Measurements from ENCODE around the gene ERBB2.
A peak's percentile ranks its signal among the peaks of the same experiment; 100 is the strongest.

ERBB2 gene

DNA sequence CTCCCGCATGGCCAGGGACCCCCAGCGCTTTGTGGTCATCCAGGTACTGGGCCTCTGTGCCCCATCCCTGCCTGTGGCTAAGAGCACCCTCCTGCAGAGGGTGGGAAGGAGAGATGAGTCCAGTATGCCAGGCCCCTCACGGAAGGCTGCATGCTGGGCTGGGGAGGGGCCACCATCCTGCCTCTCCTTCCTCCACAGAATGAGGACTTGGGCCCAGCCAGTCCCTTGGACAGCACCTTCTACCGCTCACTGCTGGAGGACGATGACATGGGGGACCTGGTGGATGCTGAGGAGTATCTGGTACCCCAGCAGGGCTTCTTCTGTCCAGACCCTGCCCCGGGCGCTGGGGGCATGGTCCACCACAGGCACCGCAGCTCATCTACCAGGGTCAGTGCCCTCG lies 26.8 kb downstream of the ERBB2 start:
- no peak for DNase-seq (ENCODE audit: low spot score)

GRCh38 chr17:39727556-39727955 lies 27.7 kb downstream of the ERBB2 start:
- DNase-seq (ENCODE audit: low spot score), result no peak

- DNase-seq (ENCODE audit: low spot score), result no peak
Measured at GRCh38 chr17:39729280-39729851, 29.5 kb downstream of the ERBB2 start.

DNA sequence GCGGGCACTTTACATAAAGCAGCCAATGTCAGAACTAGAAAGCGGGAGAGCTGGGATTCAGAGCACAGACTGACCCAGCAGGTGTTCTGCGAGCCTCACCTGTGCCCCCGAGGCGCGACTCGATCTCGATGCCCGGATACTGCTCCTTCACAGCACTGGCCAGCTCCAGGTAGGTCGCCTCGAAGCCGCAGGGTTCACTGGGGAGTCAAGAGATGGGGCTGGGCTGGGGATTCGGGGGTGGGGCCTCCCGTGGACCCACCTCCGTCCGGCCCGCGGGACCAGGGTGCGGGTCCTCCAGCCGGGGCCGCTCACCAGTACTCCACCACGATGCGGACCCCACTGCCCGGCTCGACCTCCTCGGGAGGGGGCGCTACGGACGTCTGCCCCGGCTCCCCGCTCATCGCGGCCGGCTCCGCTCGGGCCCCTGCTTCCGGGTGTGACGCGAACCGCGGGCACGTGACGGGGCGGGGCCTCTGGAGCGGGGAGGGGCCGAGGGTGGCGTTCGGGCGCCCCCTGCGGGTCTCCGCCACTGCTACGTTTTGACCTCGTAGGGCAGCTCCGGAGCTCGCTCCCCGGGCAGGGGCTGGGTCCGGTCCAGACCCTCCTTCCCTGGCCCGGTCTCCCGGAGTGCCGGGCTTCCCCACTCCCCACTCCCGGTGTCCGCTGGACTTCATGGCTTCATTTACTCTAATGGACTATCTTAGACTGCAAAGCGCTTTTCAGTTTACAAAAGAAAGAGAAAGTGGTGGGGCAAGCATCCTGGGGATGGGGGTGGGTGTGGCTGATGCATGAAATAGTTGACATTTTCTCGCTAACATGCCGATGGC lies 30.4 kb downstream of the ERBB2 start, which contains the start of gene MIEN1:
MIEN1 (minus strand) TSS at position 438 of the 827 bp plus-strand sequence; CDS start at position 401, 37 bp downstream.
- DNase-seq (ENCODE audit: low spot score), result peak; percentile 93

DNA sequence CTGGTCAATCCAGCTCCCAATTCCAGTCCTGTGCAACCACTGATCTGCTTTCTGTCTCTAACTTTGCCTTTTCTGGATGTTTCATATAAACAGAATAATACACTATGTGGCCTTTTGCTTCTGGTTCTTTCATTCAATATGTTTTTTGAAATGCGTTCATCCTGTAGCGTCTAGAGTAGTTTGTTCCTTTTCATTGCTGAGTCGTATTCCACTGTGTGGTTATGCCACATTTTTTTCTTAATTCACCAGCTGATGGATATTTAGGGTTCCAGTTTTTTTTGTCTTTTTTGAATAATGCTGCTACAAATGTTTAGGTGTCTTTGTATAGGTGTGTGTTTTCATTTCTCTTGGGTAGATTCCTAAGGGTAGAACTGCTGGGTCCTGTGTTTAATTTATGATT lies 32.7 kb downstream of the ERBB2 start:
- no peak for DNase-seq (ENCODE audit: low spot score)

DNA sequence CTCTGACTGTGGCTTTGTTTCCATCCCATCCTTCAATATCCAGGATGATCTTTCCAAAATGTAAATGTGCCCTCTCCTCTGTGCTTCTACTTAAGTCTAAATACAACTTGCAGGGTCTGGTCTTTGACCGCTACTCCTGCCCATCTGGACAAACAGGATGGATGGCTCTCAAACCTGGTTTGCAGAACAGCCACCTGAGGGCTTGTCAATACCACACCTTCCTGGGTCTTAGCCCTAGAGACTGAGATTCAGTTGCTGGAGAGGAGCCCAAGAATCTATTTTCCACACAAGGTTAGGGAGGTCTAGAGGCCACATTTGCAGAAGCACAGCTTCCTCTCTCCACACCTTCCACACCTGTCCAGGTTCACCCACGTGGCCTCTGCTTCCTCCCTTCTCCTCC lies 36.0 kb downstream of the ERBB2 start:
- DNase-seq (ENCODE audit: low spot score), result no peak

DNA sequence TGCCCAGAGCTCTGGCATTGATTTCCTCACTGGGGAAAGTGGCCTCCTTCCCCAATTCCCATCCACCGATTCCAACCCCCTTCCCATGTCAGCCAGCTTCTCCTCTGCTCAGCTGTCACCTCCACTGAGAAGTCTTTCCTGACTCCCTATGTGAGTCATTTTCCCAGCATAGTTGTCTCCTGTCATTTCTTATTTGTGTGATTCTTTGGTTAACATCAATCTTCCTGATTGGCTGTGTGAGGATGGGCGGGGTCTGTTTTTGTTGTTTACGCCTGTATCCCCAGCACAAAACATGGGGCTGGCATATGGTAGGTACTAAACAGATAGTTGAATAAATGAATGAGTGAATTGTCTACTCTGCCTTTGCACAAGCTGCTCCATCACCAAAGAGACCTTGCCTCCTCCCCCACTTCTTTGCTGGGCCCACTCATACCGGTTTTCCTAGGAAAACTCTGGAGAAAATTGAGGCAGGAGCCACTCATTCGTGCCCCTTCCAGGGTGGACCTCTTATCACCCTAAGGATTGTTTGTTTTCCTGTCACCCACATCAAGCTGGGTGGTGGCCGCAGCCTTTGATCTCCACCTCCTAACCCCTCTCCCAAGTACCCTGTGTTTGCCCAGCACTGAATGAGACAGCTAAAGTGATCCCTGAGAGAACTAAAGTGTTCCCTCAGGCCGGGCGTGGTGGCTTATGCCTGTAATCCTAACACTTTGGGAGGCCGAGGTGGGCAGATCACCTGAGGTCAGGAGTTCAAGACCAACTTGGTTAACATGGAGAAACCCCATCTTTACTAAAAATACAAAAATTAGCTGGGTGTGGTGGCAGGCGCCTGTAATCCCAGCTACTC lies 36.7 kb downstream of the ERBB2 start:
- DNase-seq (ENCODE audit: low spot score), result no peak

DNA sequence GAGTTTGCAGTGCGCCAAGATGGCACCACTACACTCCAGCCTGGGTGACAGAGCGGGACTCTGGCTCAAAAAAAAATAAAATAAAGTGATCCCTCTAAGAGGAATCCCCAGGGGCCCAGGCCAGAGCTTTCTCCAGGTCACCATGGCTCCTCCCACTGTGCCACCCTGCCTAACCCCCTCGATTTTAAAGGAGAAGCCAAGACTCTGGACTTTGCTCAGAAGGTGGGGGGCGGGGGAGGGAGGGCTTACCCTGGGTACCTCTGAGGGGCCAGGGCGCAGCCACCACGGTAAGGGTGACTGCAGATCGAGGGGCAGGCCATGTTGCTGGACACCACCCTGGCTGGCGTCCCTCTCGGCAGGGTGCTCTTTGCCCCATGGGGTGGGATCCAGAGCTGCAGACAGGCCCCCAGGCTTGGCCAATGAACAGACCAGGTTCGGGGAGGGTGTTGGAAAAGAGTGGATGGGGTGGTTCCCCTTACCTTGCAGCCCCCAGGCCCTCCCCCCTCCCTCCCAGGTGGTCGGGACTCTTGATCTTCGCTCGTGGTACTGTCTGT lies 37.4 kb downstream of the ERBB2 start:
- DNase-seq (ENCODE audit: low spot score), result no peak

DNA sequence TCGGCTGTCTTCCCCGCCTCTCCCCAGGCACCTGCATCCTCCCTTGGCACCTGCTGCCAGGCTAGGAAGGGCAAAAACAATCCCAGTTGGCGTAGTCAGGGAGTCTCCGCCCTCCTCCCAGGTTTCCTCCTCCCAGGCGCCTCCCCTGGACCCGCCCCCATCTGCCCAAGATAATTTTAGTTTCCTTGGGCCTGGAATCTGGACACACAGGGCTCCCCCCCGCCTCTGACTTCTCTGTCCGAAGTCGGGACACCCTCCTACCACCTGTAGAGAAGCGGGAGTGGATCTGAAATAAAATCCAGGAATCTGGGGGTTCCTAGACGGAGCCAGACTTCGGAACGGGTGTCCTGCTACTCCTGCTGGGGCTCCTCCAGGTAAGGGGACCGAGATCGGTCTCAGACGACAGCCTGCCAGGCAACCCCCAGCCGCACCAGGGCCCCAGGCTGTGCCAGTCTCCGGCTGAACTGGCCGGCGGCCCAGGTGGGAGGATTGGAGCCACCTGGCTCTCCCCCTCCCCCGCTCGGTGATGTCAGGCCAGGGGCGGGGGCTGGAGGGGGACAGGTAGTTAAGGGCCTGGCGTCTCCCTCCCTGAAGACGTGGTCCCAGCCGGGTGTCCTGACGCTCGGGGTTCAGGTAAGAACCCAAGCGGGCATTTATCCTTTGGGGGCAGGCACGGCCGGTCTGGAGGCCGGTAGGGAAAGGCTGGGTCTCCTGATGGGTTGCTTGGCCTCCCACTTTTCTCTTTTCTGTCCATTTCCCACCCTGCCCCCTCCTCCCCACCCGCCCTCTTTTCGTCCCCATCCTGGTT lies 38.1 kb downstream of the ERBB2 start, which contains the start of gene GRB7:
GRB7 (plus strand) TSS at position 179 of the 808 bp plus-strand sequence. CDS start 4,364 bp downstream, outside the sequence.
- no peak for DNase-seq (ENCODE audit: low spot score)

DNA sequence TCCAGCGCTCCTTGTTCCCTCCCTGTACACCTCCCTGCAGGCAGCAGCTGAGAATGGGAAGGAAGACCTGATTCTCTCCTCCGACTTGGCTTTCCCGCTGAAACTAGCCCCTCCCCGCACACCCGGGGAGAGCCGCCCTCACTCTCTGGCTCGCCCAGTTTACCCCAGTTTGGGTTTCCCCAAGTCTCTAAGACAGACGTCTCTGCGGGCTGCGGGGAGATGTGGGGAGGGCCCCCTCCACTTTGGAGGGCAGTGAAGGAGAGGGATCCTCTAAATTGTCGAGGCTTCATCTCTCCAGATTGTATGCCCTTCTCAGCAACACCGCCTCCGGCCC lies 38.7 kb downstream of the ERBB2 start:
- peak; percentile 39 for DNase-seq (ENCODE audit: low spot score)

- no peak for DNase-seq (ENCODE audit: low spot score)
Measured at GRCh38 chr17:39738983-39739884, 39.4 kb downstream of the ERBB2 start.

- DNase-seq (ENCODE audit: low spot score), result no peak
Measured at GRCh38 chr17:39739885-39740356, 40.1 kb downstream of the ERBB2 start.

DNA sequence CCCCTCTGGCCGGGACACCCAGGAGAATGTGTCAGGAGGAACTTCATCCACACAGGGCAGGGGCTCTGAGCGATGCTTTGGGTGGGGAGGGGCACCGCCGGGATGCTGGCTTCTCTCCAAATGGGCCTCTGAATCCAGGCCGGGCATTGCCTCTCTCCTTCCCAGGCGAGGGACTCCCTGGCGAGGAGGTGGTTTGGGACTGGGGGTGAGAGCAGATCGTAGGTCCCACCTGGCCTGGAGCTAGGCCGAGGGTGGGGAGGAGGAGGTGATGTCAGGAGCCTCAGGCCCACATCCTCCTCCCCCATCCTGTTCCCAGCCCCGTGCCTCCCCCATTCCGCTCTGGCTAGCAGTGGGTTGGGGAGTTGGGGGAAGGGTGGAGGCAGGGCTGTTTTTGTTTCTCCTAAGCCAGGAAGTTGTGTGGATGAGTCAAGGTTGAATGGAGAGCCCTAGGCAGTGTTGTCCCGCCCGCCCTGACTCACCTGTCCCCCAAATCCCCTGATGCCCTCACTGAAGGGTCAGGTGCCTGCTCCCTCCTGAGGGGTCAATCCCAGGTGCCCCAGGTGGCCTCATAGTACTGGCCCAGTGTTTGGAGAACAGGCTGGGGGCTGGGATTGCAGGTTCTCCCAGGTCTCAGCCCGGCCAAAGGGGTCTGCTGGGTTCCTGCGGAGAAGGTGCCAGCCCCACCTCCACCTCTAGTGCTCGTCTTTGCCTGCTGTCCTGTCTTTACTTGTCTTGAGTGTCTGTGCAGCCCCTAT lies 40.7 kb downstream of the ERBB2 start:
- no peak for DNase-seq (ENCODE audit: low spot score)

DNA sequence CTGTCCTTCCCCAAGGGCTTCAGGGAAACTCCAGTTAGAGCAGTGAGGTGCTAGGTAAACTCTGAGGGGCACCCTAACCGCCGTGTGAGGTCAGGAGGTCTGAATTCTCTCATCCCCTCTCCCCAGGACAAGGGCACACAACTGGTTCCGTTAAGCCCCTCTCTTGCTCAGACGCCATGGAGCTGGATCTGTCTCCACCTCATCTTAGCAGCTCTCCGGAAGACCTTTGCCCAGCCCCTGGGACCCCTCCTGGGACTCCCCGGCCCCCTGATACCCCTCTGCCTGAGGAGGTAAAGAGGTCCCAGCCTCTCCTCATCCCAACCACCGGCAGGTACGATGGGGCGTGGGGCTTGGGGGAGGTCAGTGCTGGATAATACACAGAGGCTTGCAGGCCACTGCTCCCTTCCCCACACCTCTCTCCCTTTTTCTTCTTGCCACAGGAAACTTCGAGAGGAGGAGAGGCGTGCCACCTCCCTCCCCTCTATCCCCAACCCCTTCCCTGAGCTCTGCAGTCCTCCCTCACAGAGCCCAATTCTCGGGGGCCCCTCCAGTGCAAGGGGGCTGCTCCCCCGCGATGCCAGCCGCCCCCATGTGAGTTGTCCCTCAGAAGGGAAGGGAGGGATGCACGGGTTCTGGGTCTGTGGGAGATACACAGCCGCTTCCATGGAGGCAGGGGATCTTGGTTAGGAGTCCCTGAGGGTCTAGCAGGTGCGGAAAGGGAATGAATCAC lies 42.4 kb downstream of the ERBB2 start:
- DNase-seq (ENCODE audit: low spot score), result no peak

GRCh38 chr17:39742856-39743436 lies 43.1 kb downstream of the ERBB2 start:
- DNase-seq (ENCODE audit: low spot score), result no peak

DNA sequence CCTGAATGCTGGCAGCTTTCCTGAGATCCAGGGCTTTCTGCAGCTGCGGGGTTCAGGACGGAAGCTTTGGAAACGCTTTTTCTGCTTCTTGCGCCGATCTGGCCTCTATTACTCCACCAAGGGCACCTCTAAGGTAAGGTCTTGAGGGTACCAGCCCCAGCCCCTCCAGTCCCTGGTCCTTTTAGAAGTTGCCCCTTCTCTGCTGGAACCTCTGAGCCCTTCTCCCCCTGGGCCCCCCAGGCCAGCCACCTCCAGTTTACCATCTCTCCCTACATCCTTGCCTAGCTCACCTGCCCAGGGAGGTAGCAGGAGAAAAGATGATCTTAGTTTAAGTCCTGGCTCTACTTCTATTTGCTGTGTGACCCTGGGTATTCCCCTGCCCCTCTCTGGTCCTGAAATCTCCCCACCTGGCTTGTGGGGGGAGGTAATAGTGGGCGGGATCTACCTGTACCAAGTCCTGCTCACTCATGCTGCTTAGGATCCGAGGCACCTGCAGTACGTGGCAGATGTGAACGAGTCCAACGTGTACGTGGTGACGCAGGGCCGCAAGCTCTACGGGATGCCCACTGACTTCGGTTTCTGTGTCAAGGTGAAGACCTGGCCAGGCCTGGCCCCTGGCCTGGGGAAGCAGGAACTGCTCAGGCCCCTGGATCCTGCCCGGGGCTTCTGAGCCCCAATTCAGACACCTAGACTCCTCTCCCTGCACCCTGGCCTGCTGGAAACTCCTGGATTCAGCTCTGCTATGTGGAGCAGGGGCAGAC lies 44.4 kb downstream of the ERBB2 start:
- DNase-seq (ENCODE audit: low spot score), result no peak

DNA sequence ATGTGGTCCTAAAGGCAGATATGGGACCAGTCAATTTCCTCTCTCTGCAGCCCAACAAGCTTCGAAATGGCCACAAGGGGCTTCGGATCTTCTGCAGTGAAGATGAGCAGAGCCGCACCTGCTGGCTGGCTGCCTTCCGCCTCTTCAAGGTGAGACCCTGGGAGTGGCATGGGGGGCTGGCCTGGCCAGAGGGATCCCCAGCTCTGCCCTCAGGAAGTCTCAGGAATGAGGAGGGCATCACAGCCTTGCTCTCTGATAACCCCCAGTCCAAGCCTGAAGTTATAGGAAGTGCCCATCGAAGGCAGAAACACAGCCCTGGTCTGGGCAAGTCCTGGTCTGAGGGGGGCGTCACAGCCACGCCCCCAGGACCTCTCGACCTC lies 45.0 kb downstream of the ERBB2 start:
- no peak for DNase-seq (ENCODE audit: low spot score)

Data from CD4-positive, alpha-beta T cell treated with Interleukin-2 at 100 ng/mL for 4 hours (primary cell).